Fibroblast of mammary gland (primary cell): ENCODE results near the gene DIDO1.

ENCODE experiments used
- DNase-seq: peaks from one replicate; pipeline ENCODE4 v3.0.0-alpha.2; 2010; ENCODE audit warnings: low read depth
- H3K4me3 ChIP-seq: 2 replicates; pipeline ENCODE4 v1.5.1; 2011; ENCODE audit warnings: low read depth, mild to moderate bottlenecking, low read length, moderate library complexity; ENCODE audit not compliant: control insufficient read depth
- CTCF ChIP-seq: conservative IDR thresholded peaks from 2 replicates; pipeline ENCODE4 v1.5.1; 2011; ENCODE audit warnings: low read depth, low read length, inconsistent platforms; ENCODE audit not compliant: control insufficient read depth, insufficient read depth

Gene DIDO1

DNA sequence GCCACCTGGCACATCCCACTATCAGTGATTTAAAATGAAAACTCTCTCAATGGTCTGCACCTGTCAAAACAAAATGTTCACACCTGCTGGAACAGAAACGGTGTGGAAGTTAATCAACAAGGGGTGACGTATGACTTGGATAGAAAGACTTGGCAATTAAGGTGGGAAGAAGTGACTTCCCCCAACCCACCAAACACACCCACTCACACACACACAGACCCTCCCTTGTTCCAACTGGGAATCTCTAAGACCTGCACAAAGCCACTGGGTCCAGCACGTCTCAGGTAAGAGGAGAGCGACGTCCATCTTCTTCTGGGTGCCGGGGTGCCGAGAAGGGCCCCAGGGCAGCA, 39.6 kb downstream of the DIDO1 start:
- TF ChIP-seq CTCF, result no peak
- H3K4me3 ChIP-seq, result no peak overlapping the region
- DNase-seq, result no peak

- no peak for TF ChIP-seq CTCF
- no peak overlapping the region for H3K4me3 ChIP-seq
- DNase-seq, result no peak
These were observed 40.2 kb downstream of the DIDO1 start for GRCh38 chr20:62885896-62886708.

- DNase-seq, result no peak
- no peak for TF ChIP-seq CTCF
- no peak overlapping the region for H3K4me3 ChIP-seq
These were observed 41.0 kb downstream of the DIDO1 start for GRCh38 chr20:62885046-62885895.

GRCh38 chr20:62884556-62884955, 41.7 kb downstream of the DIDO1 start:
- no peak for TF ChIP-seq CTCF
- H3K4me3 ChIP-seq, result no peak overlapping the region
- DNase-seq, result no peak

GRCh38 chr20:62882426-62882825, 43.9 kb downstream of the DIDO1 start:
- DNase-seq, result no peak
- H3K4me3 ChIP-seq, result no peak overlapping the region
- no peak for TF ChIP-seq CTCF

DNA sequence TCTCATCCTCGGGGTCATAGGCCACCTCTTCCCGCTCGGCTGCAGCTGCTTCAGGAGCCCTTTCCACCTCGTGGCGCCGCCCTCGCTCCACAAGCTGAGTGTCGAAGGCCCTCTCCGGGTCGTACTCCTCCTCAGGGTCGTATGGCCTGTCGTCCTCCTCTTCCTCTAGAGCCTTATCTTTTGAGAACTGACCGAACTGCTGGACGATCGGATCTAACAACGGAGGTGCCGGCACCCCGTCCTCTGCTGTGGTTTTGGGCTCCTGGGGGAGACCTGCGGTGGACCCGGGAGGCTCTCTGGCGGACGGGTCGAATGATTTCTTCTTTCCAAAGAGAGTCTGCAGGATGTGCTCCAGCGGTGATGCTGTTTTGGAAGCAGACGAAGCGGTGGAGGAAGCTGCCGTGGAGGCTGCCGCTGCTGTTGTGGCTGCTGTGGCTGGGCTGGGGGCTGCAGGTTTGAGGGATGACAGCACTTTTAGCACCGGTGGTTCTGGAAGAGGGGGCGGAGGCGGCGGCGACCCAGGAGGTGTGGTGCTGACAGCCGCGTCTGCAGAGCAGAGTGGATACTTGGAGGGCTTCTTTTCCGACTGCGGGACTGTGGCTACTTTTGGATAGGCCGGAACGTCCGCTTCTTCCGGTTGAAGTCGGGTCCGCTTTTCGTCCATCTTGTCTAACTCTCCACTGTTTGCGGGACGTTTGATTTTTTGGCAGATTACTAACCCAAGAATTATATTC, 44.5 kb downstream of the DIDO1 start:
- DNase-seq, result no peak
- no peak for TF ChIP-seq CTCF
- H3K4me3 ChIP-seq, result no peak overlapping the region
